Muscle layer of colon (tissue), 2 donors: ENCODE results near the gene WNT7A.

Experiments used
- H3K27ac ChIP-seq: one replicate; pipeline ENCODE4 v1.7.0; 2013; ENCODE audit warnings: low read depth, mild to moderate bottlenecking, low read length, moderate library complexity
- H3K27me3 ChIP-seq, 2 donors: one replicate each; pipeline ENCODE4 v1.7.0; 2013; ENCODE audit warnings: low read length in 2 of 2, mild to moderate bottlenecking in 2 of 2; ENCODE audit not compliant: insufficient read depth in 2 of 2, control insufficient read depth in 1 of 2
- H3K36me3 ChIP-seq: one replicate; pipeline ENCODE4 v1.7.0; 2013; ENCODE audit warnings: mild to moderate bottlenecking, low read length; ENCODE audit not compliant: insufficient read depth
- H3K4me1 ChIP-seq: one replicate; pipeline ENCODE4 v1.7.0; 2013; ENCODE audit warnings: mild to moderate bottlenecking, low read length; ENCODE audit not compliant: insufficient read depth
- H3K4me3 ChIP-seq, 2 donors: one replicate each; pipeline ENCODE4 v1.7.0; 2013; ENCODE audit warnings: low read length in 2 of 2, low read depth in 1 of 2, mild to moderate bottlenecking in 1 of 2, moderate library complexity in 1 of 2
- H3K9ac ChIP-seq: one replicate; pipeline ENCODE4 v1.7.0; 2013; ENCODE audit warnings: low read length
- H3K9me3 ChIP-seq: one replicate; pipeline ENCODE4 v1.7.0; 2013; ENCODE audit warnings: mild to moderate bottlenecking, low read length
- donor health status: abdominal sarcoma.
- donor health status: Adenocarcinoma of cecum.

WNT7A gene

DNA sequence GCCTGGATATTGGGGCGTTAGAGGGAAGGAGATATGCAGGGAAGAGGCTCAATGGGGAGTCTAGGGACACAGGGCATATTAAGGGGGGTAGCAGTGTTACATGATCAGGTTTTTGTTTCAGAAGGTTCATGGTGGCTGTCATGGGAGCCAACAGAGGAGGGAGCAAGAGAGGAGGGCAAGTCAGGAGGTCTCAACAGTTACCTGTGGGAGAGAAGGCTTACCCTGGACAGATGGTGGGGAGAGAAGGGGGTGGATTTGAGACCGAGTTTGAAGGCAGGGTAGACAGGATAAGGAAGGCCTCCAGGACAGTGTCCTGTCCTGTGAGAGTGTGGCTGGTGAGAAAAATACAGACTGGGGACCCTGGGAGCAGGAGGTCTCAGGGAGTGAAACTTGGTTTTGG is 3.8 kb upstream of the WNT7A start:
- Histone ChIP-seq H3K9me3 (peaks cover 4% of the 10 kb centered on the region), H3K4me1 (peaks cover 2% of the 10 kb centered on the region), H3K4me3 (no peak overlapping the region), H3K9ac (no peak overlapping the region), H3K27me3 (peaks cover 14 to 36% of the 10 kb centered on the region in 2 donors), H3K27ac (no peak overlapping the region), H3K36me3 (no peaks in the 10 kb centered on the region)

- H3K4me1 ChIP-seq = peaks cover 6% of the 10 kb centered on the region
- no peak overlapping the region for H3K4me3 ChIP-seq
- peaks cover 4% of the 10 kb centered on the region for H3K9me3 ChIP-seq
- H3K36me3 ChIP-seq = no peaks in the 10 kb centered on the region
- no peak overlapping the region for H3K9ac ChIP-seq
- no peak overlapping the region for H3K27ac ChIP-seq
- H3K27me3 ChIP-seq = peaks cover 14 to 44% of the 10 kb centered on the region in 2 donors
These were observed 3.0 kb upstream of the WNT7A start for GRCh38 chr3:13882876-13883275.

GRCh38 chr3:13881536-13882410 is 1.9 kb upstream of the WNT7A start:
- Histone ChIP-seq H3K9me3 (peaks cover 4% of the 10 kb centered on the region), H3K4me1 (peaks cover 6% of the 10 kb centered on the region), H3K4me3 (no peak overlapping the region), H3K27me3 (peaks cover 14 to 55% of the 10 kb centered on the region in 2 donors), H3K27ac (no peak overlapping the region), H3K36me3 (no peaks in the 10 kb centered on the region), H3K9ac (no peak overlapping the region)

DNA sequence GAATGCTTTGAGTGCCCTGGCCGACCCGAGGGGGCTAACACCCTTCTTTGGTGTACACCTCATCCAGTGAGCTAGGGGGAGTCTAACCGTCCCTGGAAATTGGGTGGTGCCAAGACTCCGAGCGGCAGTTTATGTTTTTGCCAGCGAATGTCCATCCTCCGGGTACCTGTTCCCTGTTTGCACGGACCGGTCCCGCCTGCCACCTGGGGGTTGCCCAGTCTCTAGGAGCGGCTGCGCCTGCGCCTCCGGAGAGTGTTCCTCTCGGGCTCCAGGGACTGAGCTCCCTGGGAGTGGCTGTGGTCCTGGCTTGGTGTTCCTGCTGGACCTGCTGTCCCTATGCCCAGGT is 913 bp upstream of the WNT7A start:
- peaks cover 4% of the 10 kb centered on the region for H3K9me3 ChIP-seq
- no peak overlapping the region for H3K27ac ChIP-seq
- H3K9ac ChIP-seq = no peak overlapping the region
- H3K4me1 ChIP-seq = peaks cover 6% of the 10 kb centered on the region
- H3K27me3 ChIP-seq = peaks cover 14 to 65% of the 10 kb centered on the region in 2 donors
- H3K36me3 ChIP-seq = no peaks in the 10 kb centered on the region
- no peak overlapping the region for H3K4me3 ChIP-seq

DNA sequence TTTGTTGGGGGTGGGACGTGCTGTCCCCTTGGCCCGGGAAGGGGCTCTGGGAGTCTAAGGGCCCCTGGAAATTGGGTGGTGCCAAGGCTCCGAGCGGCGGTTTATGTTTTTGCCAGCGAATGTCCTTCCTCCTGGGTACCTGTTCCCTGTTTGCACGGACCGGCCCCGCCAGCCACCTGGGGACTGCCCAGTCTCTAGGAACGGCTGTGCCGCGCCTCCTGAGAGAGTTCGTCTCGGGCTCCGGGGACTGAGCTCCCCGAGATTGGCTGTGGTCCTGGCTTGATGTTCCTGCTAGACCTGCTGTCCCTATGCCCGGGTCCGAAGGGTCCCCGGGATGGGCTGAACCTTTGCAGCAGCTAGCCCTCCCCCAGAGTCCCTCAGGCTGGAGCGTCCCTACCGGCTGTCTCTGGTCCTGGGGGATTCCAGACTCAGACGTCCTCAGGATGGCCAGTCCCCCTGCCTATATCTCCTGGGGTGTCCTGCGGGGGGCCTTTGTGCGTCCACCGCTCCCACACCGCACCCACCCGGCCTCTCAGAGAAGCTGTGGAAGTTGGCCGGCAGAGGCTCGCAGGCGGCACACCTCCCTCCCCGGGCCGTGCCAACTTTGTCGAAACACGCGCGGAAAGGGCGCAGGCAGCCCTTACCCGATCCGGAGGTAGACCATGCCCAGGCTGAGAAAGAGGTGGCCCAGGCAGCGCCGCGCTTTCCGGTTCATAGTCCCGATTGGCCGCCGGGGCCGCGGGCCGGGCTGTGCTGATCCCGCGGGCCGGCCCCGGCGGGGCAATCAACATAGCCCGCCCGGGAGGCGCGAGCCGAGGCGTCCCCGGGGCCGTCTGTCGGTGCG is 547 bp downstream of the WNT7A start:
- H3K4me3 ChIP-seq = no peak overlapping the region

DNA sequence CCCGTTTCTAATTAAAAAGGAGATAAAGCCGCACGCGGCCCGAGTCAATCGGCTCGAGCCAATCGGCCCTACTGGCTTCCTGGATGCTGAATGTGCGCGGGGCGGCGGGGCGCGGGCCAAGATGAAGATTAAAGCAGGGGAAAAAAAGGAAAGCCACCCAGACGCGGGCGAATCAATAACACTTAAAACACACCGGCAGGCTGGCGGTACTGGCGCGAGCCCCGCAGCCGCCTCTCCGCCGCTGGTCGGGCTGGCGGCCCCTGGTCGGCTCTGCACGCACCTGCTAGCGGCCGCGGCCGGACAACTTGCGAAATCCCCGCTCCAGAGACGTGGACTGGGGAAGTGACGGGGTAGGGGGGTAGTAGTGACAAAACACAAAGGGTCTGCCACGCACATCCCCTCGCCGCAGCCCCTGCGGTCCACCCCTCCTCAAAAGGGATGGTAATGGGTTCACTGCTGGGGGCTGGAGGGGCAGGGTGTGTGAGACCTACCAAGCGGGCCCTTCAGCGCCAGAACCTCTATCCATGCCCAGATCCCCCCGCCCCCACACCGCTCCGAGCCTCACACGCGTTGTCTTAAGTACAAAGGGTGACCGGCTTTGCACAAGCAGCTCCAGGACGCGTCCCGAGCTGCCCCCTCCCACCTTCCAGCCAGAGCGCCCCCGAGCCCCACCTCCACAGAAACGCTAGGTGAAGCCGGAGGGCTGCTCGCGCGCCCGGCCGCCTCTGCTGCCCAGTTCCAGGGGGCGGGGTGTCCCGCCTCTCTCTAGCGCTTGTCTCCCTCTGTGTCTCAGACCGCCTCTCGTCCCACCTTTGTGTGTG is 1.4 kb downstream of the WNT7A start:
- Histone ChIP-seq H3K27ac (no peak overlapping the region), H3K4me3 (no peak overlapping the region), H3K36me3 (no peaks in the 10 kb centered on the region), H3K9ac (no peak overlapping the region), H3K9me3 (peaks cover 4% of the 10 kb centered on the region), H3K27me3 (peaks cover 14 to 65% of the 10 kb centered on the region in 2 donors), H3K4me1 (peaks cover 6% of the 10 kb centered on the region)

More for the DNA sequence above, 547 bp downstream of the WNT7A start:
- no peaks in the 10 kb centered on the region for H3K36me3 ChIP-seq
- H3K27me3 ChIP-seq = peaks cover 14 to 65% of the 10 kb centered on the region in 2 donors
- peaks cover 6% of the 10 kb centered on the region for H3K4me1 ChIP-seq
- H3K9me3 ChIP-seq = peaks cover 4% of the 10 kb centered on the region
- H3K9ac ChIP-seq = no peak overlapping the region
- no peak overlapping the region for H3K27ac ChIP-seq

DNA sequence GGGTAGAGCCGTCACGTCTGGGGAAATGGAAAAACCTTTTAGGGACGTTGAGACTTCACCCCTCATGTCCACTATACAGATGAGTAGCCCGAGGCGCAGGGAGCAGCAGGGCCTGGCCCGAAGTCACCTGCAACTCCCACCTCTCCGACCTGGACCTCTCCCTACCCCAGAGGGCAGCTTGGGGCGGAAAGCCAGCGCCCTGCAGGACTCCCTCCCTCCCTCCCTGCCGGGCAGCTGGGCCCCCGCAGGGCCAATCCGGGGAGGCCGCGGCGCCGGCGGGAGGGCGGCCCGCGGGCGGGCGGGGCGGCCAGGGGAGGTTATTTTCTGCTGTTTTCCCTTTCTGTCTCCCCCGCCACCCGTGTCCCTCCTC is 2.0 kb downstream of the WNT7A start:
- Histone ChIP-seq H3K9ac (no peak overlapping the region), H3K27me3 (peaks cover 14 to 61% of the 10 kb centered on the region in 2 donors), H3K9me3 (peaks cover 4% of the 10 kb centered on the region), H3K4me3 (no peak overlapping the region), H3K4me1 (peaks cover 6% of the 10 kb centered on the region), H3K36me3 (no peaks in the 10 kb centered on the region), H3K27ac (no peak overlapping the region)

GRCh38 chr3:13876451-13877100 is 3.3 kb downstream of the WNT7A start:
- Histone ChIP-seq H3K9ac (no peak overlapping the region), H3K9me3 (no peaks in the 10 kb centered on the region), H3K4me3 (no peak overlapping the region), H3K27ac (no peak overlapping the region), H3K27me3 (peaks cover 8 to 54% of the 10 kb centered on the region in 2 donors), H3K36me3 (no peaks in the 10 kb centered on the region), H3K4me1 (peaks cover 6% of the 10 kb centered on the region)

DNA sequence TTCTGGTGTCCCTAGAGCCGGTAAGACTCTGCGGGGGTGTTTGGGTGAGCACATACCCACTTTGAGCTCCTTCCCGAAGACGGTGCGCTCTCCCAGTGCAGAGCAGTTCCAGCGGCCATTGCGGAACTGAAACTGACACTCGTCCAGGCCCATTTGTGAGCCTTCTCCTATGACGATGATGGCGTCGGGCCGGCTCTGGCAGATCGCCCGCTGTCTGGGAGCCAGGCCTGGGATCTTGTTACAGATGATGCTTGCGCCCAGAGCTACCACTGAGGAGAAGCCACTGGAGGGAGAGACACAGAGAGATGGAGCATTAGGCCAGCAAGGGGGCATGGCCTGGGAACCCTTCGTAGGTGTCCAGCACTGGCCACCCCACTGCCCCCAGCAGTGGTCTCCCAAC is 5.0 kb downstream of the WNT7A start:
- Histone ChIP-seq H3K4me1 (peaks cover 6% of the 10 kb centered on the region), H3K36me3 (no peaks in the 10 kb centered on the region), H3K9ac (no peak overlapping the region), H3K27ac (no peak overlapping the region), H3K9me3 (peaks cover 4% of the 10 kb centered on the region), H3K27me3 (peaks cover 0 to 38% of the 10 kb centered on the region in 2 donors), H3K4me3 (no peak overlapping the region)

DNA sequence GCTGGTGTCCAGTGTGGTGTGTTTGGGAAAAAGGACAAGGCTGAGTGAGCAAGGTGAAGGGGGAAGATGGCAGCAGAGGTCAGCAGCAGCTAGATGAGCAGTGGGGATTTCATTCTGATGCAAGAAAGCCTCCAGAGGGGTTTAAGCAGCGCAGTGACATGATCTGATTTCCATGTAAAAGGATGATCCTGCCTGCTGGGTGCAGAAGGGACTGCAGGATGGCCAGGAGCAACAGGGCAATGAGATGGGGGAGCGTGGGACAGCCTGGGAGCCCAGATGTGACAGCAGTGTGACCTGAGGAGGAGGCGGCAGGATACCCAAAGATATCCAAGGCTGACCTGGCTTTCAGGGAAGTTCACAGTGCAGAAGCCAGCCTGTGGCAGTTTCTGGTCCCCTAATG is 6.1 kb downstream of the WNT7A start:
- Histone ChIP-seq H3K27ac (no peak overlapping the region), H3K9ac (no peak overlapping the region), H3K9me3 (peaks cover 4% of the 10 kb centered on the region), H3K36me3 (no peaks in the 10 kb centered on the region), H3K27me3 (peaks cover 0 to 30% of the 10 kb centered on the region in 2 donors), H3K4me3 (no peak overlapping the region), H3K4me1 (peaks cover 5% of the 10 kb centered on the region)
